ENCODE data around the gene UPK1A. TPM values are rescaled to one million over a fixed set of nuclear protein-coding genes. Genes with fewer than 3 reads are reported as not detected.

Gene UPK1A
- total RNA-seq, 3 donors from 2014 or later = not detected

DNA sequence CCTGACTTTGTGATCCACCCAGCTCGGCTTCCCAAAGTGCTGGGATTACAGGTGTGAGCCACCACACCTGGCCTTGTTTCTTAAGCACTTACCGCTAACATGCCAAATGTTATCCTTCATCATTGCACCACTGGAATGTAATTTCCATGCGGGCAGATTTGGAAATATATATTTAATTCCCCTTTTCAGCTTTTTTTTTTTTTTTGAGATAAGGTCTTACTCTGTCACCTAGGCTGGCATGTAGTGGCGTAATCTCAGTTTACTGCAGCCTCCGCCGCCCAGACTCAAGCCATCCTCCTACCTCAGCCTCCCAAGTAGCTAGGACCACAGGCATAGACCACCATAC lies 4.3 kb upstream of the UPK1A start:
- Histone ChIP-seq H3K4me1 (no peaks in the 10 kb centered on the region), H3K4me3 (no peak overlapping the region), H3K27me3 (no peaks in the 10 kb centered on the region), H3K36me3 (no peaks in the 10 kb centered on the region), H3K9me3 (no peaks in the 10 kb centered on the region), H3K27ac (no peak overlapping the region)
- no peak for DNase-seq (ENCODE audit: low spot score in 2 of 2)
- intact Hi-C loops (cut with DNase I; ENCODE audit: low total_unique reads) = no loop called here
- TF ChIP-seq, protein P1, sequence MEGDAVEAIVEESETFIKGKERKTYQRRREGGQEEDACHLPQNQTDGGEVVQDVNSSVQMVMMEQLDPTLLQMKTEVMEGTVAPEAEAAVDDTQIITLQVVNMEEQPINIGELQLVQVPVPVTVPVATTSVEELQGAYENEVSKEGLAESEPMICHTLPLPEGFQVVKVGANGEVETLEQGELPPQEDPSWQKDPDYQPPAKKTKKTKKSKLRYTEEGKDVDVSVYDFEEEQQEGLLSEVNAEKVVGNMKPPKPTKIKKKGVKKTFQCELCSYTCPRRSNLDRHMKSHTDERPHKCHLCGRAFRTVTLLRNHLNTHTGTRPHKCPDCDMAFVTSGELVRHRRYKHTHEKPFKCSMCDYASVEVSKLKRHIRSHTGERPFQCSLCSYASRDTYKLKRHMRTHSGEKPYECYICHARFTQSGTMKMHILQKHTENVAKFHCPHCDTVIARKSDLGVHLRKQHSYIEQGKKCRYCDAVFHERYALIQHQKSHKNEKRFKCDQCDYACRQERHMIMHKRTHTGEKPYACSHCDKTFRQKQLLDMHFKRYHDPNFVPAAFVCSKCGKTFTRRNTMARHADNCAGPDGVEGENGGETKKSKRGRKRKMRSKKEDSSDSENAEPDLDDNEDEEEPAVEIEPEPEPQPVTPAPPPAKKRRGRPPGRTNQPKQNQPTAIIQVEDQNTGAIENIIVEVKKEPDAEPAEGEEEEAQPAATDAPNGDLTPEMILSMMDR (IDR thresholded peaks at IDR 0.05) = no peak
- TF ChIP-seq POLR2A (IDR thresholded peaks at IDR 0.05) = no peak
- TF ChIP-seq POLR2AphosphoS5 (IDR thresholded peaks at IDR 0.05) = no peak

GRCh38 chr19:35663981-35664380 lies 2.3 kb upstream of the UPK1A start:
- intact Hi-C loops (cut with DNase I; ENCODE audit: low total_unique reads) = no loop called here
- Histone ChIP-seq H3K27me3 (peaks cover 0 to 4% of the 10 kb centered on the region in 2 donors), H3K4me3 (no peak overlapping the region), H3K4me1 (no peaks in the 10 kb centered on the region), H3K9me3 (no peaks in the 10 kb centered on the region), H3K27ac (no peak overlapping the region), H3K36me3 (no peaks in the 10 kb centered on the region)
- DNase-seq (ENCODE audit: low spot score in 2 of 2) = no peak
- no peak for TF ChIP-seq POLR2AphosphoS5 (IDR thresholded peaks at IDR 0.05)
- TF ChIP-seq POLR2A (IDR thresholded peaks at IDR 0.05) = no peak
- TF ChIP-seq, protein P1 (IDR thresholded peaks at IDR 0.05) = no peak

GRCh38 chr19:35665157-35665556 lies 1.2 kb upstream of the UPK1A start:
- H3K4me1 ChIP-seq = no peaks in the 10 kb centered on the region
- intact Hi-C loops (cut with DNase I; ENCODE audit: low total_unique reads) = no loop called here
- H3K27ac ChIP-seq = no peak overlapping the region
- no peaks in the 10 kb centered on the region for H3K9me3 ChIP-seq
- H3K36me3 ChIP-seq = no peaks in the 10 kb centered on the region
- no peak overlapping the region for H3K4me3 ChIP-seq
- TF ChIP-seq, protein P1 (IDR thresholded peaks at IDR 0.05) = no peak
- TF ChIP-seq POLR2A (IDR thresholded peaks at IDR 0.05) (no peak), POLR2AphosphoS5 (IDR thresholded peaks at IDR 0.05) (no peak)
- no peak for DNase-seq (ENCODE audit: low spot score in 2 of 2)
- H3K27me3 ChIP-seq = peaks cover 0 to 9% of the 10 kb centered on the region in 2 donors

DNA sequence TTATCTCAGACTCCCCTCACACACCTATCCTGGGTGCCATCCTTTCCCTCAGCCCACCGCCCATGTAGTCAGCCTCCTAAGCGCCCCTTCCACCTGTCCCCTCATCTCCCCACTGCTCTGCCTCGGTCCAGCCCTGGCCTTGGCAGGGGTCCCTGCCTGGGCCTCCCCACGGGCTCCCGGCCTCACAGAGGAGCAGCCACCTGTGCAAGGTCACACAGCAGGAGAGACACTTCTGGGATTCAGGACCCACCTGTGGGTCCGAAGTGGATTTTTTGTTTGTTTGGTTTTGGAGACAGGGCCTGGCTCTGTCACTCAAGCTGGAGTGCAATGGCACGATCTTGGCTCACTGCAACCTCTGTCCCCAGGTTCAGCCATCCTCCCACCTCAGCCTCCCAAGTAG lies 713 bp upstream of the UPK1A start:
- Histone ChIP-seq H3K4me1 (no peaks in the 10 kb centered on the region), H3K27me3 (peaks cover 0 to 9% of the 10 kb centered on the region in 2 donors), H3K9me3 (no peaks in the 10 kb centered on the region), H3K27ac (no peak overlapping the region), H3K4me3 (no peak overlapping the region), H3K36me3 (no peaks in the 10 kb centered on the region)
- intact Hi-C loops (cut with DNase I; ENCODE audit: low total_unique reads) = no loop called here
- DNase-seq (ENCODE audit: low spot score in 2 of 2) = no peak
- TF ChIP-seq POLR2AphosphoS5 (IDR thresholded peaks at IDR 0.05) (no peak), POLR2A (IDR thresholded peaks at IDR 0.05) (no peak)
- TF ChIP-seq, protein P1 (IDR thresholded peaks at IDR 0.05) = no peak

GRCh38 chr19:35669566-35669965 lies 3.2 kb downstream of the UPK1A start:
- Histone ChIP-seq H3K4me3 (no peak overlapping the region), H3K4me1 (no peaks in the 10 kb centered on the region), H3K27ac (no peak overlapping the region), H3K27me3 (peaks cover 0 to 28% of the 10 kb centered on the region in 2 donors), H3K36me3 (no peaks in the 10 kb centered on the region), H3K9me3 (no peaks in the 10 kb centered on the region)
- intact Hi-C loops (cut with DNase I; ENCODE audit: low total_unique reads) = no loop called here
- TF ChIP-seq POLR2AphosphoS5 (IDR thresholded peaks at IDR 0.05) (no peak), POLR2A (IDR thresholded peaks at IDR 0.05) (no peak)
- TF ChIP-seq, protein P1 (IDR thresholded peaks at IDR 0.05) = no peak
- DNase-seq (ENCODE audit: low spot score in 2 of 2) = no peak

Data from breast epithelium (tissue), 4 donors.